SK-N-SH (cell line): ENCODE data around the gene PIF1. TPM values are rescaled to one million over a fixed set of nuclear protein-coding genes. Genes with fewer than 3 reads are reported as not detected.

Experiments used
- CTCF ChIA-PET: fragments of 300-600, 350-600 bp; formaldehyde crosslinking; extraction: SDS; loops from one replicate; lab custom pipeline; 2021; lab: Yijun Ruan, JAX
- POLR2A ChIA-PET: fragments of 350-600 bp; sonication (Branson Sonifier 250); formaldehyde crosslinking; extraction: SDS; loops from one replicate; lab custom pipeline; 2020; ENCODE audit warnings: antibody characterized with exemption, inconsistent platforms; lab: Yijun Ruan, JAX
- DNase-seq: peaks from one replicate; pipeline ENCODE4 v3.0.0; 2012
- H2AFZ ChIP-seq: fragments of 200-600 bp; sonication (generic); 2 replicates; pipeline ENCODE4 v1.8.1; 2016; ENCODE audit warnings: antibody characterized with exemption, mild to moderate bottlenecking, low read depth
- H3F3A ChIP-seq: fragments of 200-600 bp; sonication (generic); replicated peaks from 2 replicates; pipeline ENCODE3; 2016; ENCODE audit warnings: antibody characterized with exemption, mild to moderate bottlenecking; ENCODE audit not compliant: insufficient read depth
- H3K27ac ChIP-seq, 2 experiments: fragments of 200-500 bp in 1 of 2; fragments of 200-600 bp in 1 of 2; sonication (Bioruptor generic) in 1 of 2; sonication (generic), shearing (Covaris generic) in 1 of 2; 2 replicates each; pipeline versions ENCODE4 v1.5.1 to v1.6.1; 2014 to 2016; ENCODE audit warnings: low read depth in 2 of 2, inconsistent platforms in 1 of 2, low read length in 1 of 2, mild to moderate bottlenecking in 1 of 2, mixed read lengths in 1 of 2
- H3K27me3 ChIP-seq: fragments of 200-600 bp; sonication (generic), shearing (Covaris generic); 2 replicates; pipeline ENCODE4 v1.6.1; 2016; ENCODE audit warnings: mixed run types; ENCODE audit not compliant: insufficient read depth
- H3K36me3 ChIP-seq, 2 experiments: fragments of 200-500 bp in 1 of 2; fragments of 200-600 bp in 1 of 2; sonication (Bioruptor generic) in 1 of 2; sonication (generic) in 1 of 2; replicated peaks in 1 of 2; 2 replicates each; pipeline versions ENCODE3 to v1.5.1; 2014 to 2016; ENCODE audit warnings: low read length in 1 of 2, mild to moderate bottlenecking in 1 of 2; ENCODE audit not compliant: insufficient read depth in 2 of 2, control insufficient read depth in 1 of 2
- H3K4me1 ChIP-seq, 2 experiments: fragments of 200-500 bp in 1 of 2; fragments of 200-600 bp in 1 of 2; sonication (Bioruptor generic) in 1 of 2; sonication (generic), shearing (Covaris generic) in 1 of 2; 2 replicates each; pipeline versions ENCODE4 v1.5.1 to v1.6.1; 2014 to 2016; ENCODE audit warnings: low read depth in 1 of 2, low read length in 1 of 2, mixed run types in 1 of 2; ENCODE audit not compliant: insufficient read depth in 2 of 2, control insufficient read depth in 1 of 2
- H3K4me2 ChIP-seq: fragments of 200-600 bp; sonication (generic), shearing (Covaris generic); 2 replicates; pipeline ENCODE4 v1.6.1; 2017; ENCODE audit warnings: mixed run types
- H3K4me3 ChIP-seq, 2 experiments: fragments of 200-500 bp in 1 of 2; fragments of 200-600 bp in 1 of 2; sonication (Bioruptor generic) in 1 of 2; sonication (generic), shearing (Covaris generic) in 1 of 2; 2 replicates each; pipeline versions ENCODE4 v1.5.1 to v1.8.1; 2014 to 2016; ENCODE audit warnings: low read depth in 2 of 2, inconsistent platforms in 1 of 2, low read length in 1 of 2, mild to moderate bottlenecking in 1 of 2, mixed read lengths in 1 of 2, moderate library complexity in 1 of 2
- H3K79me2 ChIP-seq: fragments of 200-600 bp; sonication (generic); 2 replicates; pipeline ENCODE4 v1.8.1; 2017; ENCODE audit warnings: mild to moderate bottlenecking; ENCODE audit not compliant: insufficient read depth
- H3K9ac ChIP-seq: fragments of 200-600 bp; sonication (generic); 2 replicates; pipeline ENCODE4 v1.6.1; 2017; ENCODE audit warnings: mixed run types
- H3K9me2 ChIP-seq: fragments of 200-600 bp; sonication (generic); 2 replicates; pipeline ENCODE4 v1.6.1; 2017; ENCODE audit warnings: mixed run types
- H3K9me3 ChIP-seq: fragments of 200-600 bp; sonication (generic); 2 replicates; pipeline ENCODE4 v1.6.1; 2017; ENCODE audit warnings: mixed run types, mild to moderate bottlenecking, moderate library complexity
- H4K20me1 ChIP-seq: fragments of 200-600 bp; sonication (generic); 2 replicates; pipeline ENCODE4 v1.6.1; 2017; ENCODE audit warnings: mild to moderate bottlenecking, mixed run types; ENCODE audit not compliant: insufficient read depth
- EP300 ChIP-seq, 2 experiments: IDR thresholded peaks; 2 replicates each; pipeline versions ENCODE4 v1.4.0 to v1.6.1; 2012; ENCODE audit warnings: borderline replicate concordance in 1 of 2, low read depth in 1 of 2, low read length in 1 of 2
- GABPA ChIP-seq: IDR thresholded peaks from 2 replicates; pipeline ENCODE4 v1.4.0; 2012; ENCODE audit warnings: low read depth, mild to moderate bottlenecking
- JUND ChIP-seq: IDR thresholded peaks from 2 replicates; pipeline ENCODE4 v1.4.0; 2012
- MXI1 ChIP-seq: IDR thresholded peaks from 2 replicates; pipeline ENCODE4 v1.6.1; 2012; ENCODE audit warnings: mild to moderate bottlenecking, low read depth, low read length, improper control_type of control experiment
- NFIC ChIP-seq: IDR thresholded peaks from 2 replicates; pipeline ENCODE4 v1.4.0; 2012; ENCODE audit warnings: borderline replicate concordance
- NRF1 ChIP-seq: IDR thresholded peaks from 2 replicates; pipeline ENCODE4 v1.6.1; 2012; ENCODE audit warnings: low read depth, mild to moderate bottlenecking, low read length
- POLR2AphosphoS5 ChIP-seq: IDR thresholded peaks from 2 replicates; pipeline ENCODE4 v1.6.1; 2012; ENCODE audit warnings: low read depth, low read length
- RAD21 ChIP-seq: IDR thresholded peaks from 2 replicates; pipeline ENCODE4 v1.6.1; 2012; ENCODE audit warnings: mild to moderate bottlenecking, low read length
- RCOR1 ChIP-seq: fragments of 150-350 bp; IDR thresholded peaks from 2 replicates; pipeline ENCODE4 v1.6.1; 2017; ENCODE audit warnings: antibody characterized with exemption, low read length
- SMC3 ChIP-seq: IDR thresholded peaks from 2 replicates; pipeline ENCODE4 v1.6.1; 2012; ENCODE audit warnings: low read depth, low read length, improper control_type of control experiment
- WGBS: methylation state at CpG from one replicate; pipeline ENCODE4 v1.1.6; 2017; ENCODE audit warnings: low lambda C conversion rate; 5-methylcytosine and 5-hydroxymethylcytosine counted together
- polyA plus RNA-seq, 3 experiments: library from polyadenylated mRNA; depleted of rRNA; stranded (reverse); fragments of >200 nt; gene quantifications; 2 replicates each; pipeline ENCODE4 v1.2.3, GENCODE V29; 2012

Gene PIF1
- polyA plus RNA-seq, 1 of the 3 experiments (the other 2 are of a cell fraction): 12.4 TPM

DNA sequence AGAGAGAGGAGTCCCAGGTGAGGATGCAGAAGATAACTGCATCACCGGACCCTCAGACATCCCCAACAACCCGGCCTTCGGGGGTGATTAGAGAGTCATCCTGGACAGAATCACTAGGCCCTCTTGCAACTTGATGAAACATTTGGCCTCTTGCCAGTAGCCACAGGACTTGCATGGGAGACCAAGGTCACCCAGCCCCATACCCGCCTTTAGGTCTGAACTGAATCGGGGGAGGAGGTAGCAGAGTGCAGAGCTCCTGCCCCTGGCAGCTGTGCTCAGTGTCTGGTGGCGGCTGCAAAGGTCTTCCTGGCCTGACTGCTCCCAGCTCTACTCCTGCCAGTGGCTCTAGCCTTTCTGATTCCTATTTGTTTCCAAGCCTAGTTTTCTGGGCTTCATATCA lies 12.4 kb downstream of the PIF1 start:
- Histone ChIP-seq H3K9me2 (no peaks in the 10 kb centered on the region), H3K79me2 (no peaks in the 10 kb centered on the region), H3F3A (no peaks in the 10 kb centered on the region), H3K27ac (peak overlapping the region in 1 of 2 experiments; percentile 77; a peak in 2 of 4 replicates), H3K27me3 (no peaks in the 10 kb centered on the region), H4K20me1 (no peaks in the 10 kb centered on the region), H3K4me2 (no peak overlapping the region), H3K36me3 (no peaks in the 10 kb centered on the region), H3K9me3 (no peaks in the 10 kb centered on the region), H3K4me3 (no peak overlapping the region), H2AFZ (no peak overlapping the region), H3K9ac (no peak overlapping the region), H3K4me1 (peaks cover 0 to 14% of the 10 kb centered on the region in 2 experiments; a peak in 2 of 4 replicates)
- DNase-seq: peak; percentile 84
- peak in 1 of 2 experiments; percentile 40; a peak in 2 of 4 replicates for TF ChIP-seq EP300 (IDR thresholded peaks at IDR 0.05; ENCODE audit: borderline replicate concordance in 1 of 2, low read depth in 1 of 2, low read length in 1 of 2)
- TF ChIP-seq RAD21: peak; percentile 24; the same call in 1 of the 2 replicates
- peak; percentile 69 for TF ChIP-seq NFIC
- no peak for TF ChIP-seq NRF1
- peak; percentile 16; the same call in 1 of the 2 replicates for TF ChIP-seq RCOR1
- no peak for TF ChIP-seq JUND
- peak; percentile 64; the same call in 1 of the 2 replicates for TF ChIP-seq MXI1
- TF ChIP-seq SMC3: no peak; the same call in 1 of the 2 replicates
- WGBS: 60% methylated on average over 1 of the region's 6 CpGs
- ChIA-PET CTCF (interaction anchor here (0.9 to 9.5 kb wide), 4 partner anchors 11 to 118 kb away, joined by 3 to 286 read pairs (median 4); partner anchors contain the start of gene PIF1), POLR2A (interaction anchor here (1.4 to 1.9 kb wide), 2 partner anchors 12 to 80 kb away, joined by 5 to 6 read pairs; partner anchors contain the start of gene PIF1)

DNA sequence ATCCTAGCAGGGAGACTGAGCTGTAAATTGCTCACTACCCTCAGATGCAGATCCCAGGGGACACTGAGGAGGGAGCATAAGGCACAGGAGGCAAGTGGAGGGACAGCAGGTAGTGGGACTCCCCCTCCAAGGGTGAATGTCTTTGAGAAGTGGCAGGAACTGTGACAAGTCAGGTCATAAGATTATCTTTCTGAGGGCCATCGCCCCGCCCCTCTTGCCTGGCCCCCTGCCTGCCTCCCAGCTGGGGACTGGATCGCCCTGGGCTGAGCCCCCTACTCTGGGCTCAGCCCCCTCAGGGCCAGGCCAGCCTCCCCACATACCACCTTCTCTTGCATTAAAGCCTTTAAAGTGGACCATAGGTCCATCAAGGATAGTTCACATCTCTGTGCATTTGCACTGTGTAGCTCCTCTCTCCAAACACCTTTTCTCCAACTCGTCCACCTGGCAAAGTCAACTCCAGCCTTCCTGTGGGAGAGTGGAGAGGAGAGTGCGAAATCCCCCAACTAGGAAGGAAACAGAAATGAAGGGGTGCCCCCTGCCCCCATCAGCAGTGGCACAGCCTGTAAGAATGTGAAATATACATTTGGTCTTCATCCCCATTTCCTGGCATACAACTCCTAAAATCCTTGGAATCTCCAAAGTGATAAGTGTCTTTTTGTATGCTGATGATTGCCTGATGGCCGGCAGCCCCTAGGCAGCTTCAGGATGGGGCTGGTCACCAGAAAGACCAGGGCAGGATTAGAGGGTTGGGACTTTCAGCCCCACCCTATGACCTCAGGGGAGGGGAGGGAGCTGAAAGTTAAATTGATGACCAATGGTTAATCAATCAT lies 14.7 kb downstream of the PIF1 start:
- ChIA-PET POLR2A (interaction anchor here (1.0 kb wide), 1 partner anchor 9 kb away, joined by 3 read pairs; no protein-coding TSS in a partner anchor), CTCF (interaction anchor here (0.6 to 9.5 kb wide), 32 partner anchors 10 to 489 kb away, joined by 3 to 286 read pairs (median 6); partner anchors contain the start of gene RBPMS2)
- H3K9ac ChIP-seq: no peak overlapping the region
- no peaks in the 10 kb centered on the region for H4K20me1 ChIP-seq
- H3K9me2 ChIP-seq: no peaks in the 10 kb centered on the region
- DNase-seq: peak; percentile 19
- H3K4me1 ChIP-seq: peaks cover 0 to 14% of the 10 kb centered on the region in 2 experiments; a peak in 2 of 4 replicates
- H3K4me2 ChIP-seq: no peak overlapping the region
- 87% methylated on average over 4 of the region's 6 CpGs for WGBS
- H3F3A ChIP-seq: no peaks in the 10 kb centered on the region
- H3K79me2 ChIP-seq: no peaks in the 10 kb centered on the region
- H2AFZ ChIP-seq: peak overlapping the region; percentile 59; the same call in 1 of the 2 replicates
- no peaks in the 10 kb centered on the region for H3K36me3 ChIP-seq
- TF ChIP-seq GABPA: no peak
- TF ChIP-seq POLR2AphosphoS5: no peak
- H3K27me3 ChIP-seq: no peaks in the 10 kb centered on the region
- no peaks in the 10 kb centered on the region for H3K9me3 ChIP-seq
- H3K4me3 ChIP-seq: no peak overlapping the region
- no peak overlapping the region for H3K27ac ChIP-seq
